GM10266 (cell line): ENCODE data around the gene DOCK1.
"Not testable (repeated sequence)": the region's sequence is repeated elsewhere in the genome, so short reads cannot be mapped to it uniquely, and the experiment has no call there.

Experiments used
- DNase-seq: peaks from one replicate; pipeline ENCODE4 v3.0.0; 2012; ENCODE audit errors: extremely low spot score
- TF ChIP-seq, protein P1 (sequence below): IDR thresholded peaks from 2 replicates; pipeline ENCODE4 v1.5.1; 2012; ENCODE audit warnings: mild to moderate bottlenecking, low read depth; ENCODE audit not compliant: control insufficient read depth, insufficient read depth; ENCODE audit errors: missing control alignments

DOCK1 gene

DNA sequence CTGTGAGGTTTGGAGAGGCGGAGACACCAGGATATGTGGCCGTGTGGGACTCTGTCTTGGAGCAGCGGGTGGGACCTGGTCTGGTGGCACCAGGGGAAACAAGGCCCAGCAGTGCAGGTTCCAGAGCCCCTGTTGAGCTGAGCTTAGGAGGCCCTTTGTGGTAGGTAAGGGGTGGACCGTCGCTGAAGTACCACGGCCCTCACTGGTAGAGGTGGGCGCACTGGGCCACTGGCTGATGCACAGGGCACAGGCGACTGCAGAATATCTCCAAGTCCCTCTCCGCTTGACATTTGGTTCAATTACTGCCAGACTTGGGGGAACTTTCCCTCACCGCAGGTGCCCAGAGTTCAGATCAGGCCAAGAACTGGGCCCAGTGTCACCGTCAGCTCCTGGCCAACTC is 27.3 kb downstream of the DOCK1 start:
- TF ChIP-seq, protein P1, sequence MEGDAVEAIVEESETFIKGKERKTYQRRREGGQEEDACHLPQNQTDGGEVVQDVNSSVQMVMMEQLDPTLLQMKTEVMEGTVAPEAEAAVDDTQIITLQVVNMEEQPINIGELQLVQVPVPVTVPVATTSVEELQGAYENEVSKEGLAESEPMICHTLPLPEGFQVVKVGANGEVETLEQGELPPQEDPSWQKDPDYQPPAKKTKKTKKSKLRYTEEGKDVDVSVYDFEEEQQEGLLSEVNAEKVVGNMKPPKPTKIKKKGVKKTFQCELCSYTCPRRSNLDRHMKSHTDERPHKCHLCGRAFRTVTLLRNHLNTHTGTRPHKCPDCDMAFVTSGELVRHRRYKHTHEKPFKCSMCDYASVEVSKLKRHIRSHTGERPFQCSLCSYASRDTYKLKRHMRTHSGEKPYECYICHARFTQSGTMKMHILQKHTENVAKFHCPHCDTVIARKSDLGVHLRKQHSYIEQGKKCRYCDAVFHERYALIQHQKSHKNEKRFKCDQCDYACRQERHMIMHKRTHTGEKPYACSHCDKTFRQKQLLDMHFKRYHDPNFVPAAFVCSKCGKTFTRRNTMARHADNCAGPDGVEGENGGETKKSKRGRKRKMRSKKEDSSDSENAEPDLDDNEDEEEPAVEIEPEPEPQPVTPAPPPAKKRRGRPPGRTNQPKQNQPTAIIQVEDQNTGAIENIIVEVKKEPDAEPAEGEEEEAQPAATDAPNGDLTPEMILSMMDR: no peak
- DNase-seq: no peak

DNA sequence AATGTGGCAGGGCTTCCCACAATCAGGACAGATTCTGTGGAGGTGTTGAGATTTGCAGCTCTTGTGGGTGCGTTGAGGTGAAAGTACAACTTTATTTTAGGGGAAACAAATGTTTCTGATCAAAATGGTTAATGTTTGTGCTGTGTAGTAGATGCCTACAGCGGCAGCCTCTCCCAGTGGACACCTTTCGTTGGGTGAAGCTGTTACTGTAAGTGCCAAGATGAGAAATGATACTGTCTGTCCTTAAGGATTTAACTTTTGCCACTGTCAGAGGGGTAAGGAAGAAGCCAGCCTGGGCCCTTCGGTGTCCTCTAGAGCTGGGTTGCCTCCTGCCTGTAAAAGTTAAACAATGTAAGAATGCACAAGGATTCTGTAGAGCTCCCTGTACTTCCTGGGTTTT is 27.9 kb downstream of the DOCK1 start:
- no peak for DNase-seq
- TF ChIP-seq, protein P1: no peak

DNA sequence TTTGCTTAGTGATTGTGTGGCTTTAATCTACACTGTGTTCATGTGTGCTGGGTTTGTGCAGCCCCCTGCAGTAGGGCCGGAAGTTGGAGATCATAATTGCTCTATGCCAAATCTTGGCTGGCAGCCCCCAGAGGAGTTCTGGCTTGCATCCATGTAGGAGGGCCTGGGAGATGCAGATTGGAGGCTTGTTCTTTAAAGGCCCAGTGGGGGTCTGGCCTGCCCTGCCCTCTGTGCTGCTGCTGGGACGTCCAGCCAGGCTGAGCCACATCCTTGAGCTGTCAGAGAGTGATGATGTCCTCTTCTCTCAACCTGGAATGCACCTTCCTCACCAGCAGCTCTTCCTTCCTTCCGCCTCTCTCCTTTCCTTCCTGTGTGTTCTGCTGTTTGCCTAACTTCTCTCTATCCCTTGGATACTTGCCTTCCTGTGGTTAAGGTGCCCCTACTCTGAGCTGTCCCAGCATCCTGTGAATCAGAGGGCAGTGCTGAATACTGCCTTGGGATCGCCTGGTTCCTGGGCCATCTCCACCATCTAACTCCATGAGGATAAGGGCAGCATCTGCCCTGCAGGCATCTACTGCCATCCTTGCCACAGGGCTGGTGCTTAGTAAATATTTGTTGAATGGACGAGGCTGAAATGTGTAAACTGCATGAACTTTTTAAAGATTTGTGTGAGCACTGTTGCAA is 30.2 kb downstream of the DOCK1 start:
- DNase-seq: no peak

DNA sequence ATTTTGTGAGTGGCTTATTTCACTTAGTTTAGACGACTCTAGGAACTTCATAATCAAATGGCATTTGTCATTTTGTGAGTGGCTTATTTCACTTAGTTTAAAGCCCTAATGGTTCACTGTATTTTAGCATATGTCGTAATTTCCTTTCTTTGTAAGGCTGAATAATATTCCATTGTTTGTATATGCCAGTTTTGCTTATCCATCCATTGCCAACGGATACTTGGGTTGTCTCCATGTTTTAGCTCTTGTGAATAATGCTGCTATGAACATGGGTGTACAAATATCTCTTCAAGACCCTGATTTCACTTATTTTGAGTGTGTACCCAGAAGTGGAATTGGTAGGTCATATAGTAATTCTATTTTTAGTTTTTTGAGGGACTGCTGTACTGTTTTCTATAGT is 31.8 kb downstream of the DOCK1 start:
- no peak for DNase-seq
- TF ChIP-seq, protein P1: no peak

More for the DNA sequence above, 30.2 kb downstream of the DOCK1 start:
- TF ChIP-seq, protein P1: no peak

DNA sequence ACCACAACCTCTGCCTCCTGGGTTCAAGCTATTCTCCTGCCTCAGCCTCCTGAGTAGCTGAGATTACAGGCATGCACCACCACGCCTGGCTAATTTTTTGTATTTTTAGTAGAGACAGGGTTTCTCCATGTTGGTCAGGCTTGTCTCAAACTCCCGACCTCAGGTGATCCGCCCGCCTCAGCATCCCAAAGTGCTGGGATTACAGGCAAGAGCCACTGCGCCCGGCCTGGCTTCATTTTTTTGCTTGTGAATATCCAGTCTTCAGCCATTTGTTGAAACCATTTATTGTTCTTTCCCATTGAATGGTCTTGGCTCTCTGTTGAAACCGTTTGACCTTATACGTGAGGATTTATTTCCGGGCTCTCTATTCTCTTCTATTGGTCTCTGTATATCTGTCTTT is 32.9 kb downstream of the DOCK1 start:
- not testable (repeated sequence) for DNase-seq

DNA sequence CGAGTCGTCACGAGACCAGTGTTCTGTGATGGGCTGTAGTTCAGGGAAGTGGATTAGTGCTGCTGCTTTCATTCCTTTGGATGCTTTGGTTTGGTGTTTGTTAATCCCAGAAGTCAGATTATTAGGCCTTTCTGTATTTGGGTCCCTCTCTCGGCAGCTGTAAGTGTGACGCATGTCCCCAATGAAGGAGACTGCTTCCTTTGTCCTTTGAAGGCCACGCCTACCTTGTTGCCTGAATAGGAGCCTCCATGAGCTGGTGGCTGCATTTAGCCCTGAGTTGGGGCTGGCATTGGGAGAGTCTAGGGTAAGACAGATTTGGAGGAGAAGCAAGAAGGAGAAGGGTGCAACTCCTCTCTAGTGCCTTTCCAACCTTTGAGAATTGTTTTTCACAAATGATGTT is 34.5 kb downstream of the DOCK1 start:
- DNase-seq: no peak

DNA sequence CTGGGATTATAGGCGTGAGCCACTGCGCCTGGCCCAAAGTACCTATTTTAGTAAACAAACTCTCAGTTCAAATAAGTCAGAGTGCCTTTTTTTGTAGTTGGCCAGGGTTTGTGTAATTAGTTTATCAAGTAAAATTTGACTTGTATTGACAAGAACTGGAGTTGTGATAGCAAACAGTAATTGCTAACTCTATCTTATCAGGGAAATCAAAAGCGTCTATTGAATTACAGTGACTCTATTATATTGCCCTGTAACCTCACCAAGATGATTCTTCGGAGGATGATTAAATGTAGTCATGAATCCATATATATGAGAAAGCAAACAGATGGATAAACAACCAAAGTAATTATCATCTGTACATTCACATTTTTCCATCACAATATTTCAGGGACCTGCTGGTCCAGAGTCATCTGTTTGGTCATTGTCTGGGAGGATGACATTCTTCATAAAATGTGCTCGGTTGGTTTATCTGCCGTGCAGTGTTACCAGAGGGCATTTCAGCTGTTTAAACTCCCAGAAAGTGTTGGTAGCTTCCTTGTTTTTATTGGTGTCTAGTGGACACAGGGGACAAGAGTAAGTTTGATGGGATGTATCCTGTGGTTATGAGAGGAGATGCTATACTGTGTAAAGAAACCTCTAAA is 35.6 kb downstream of the DOCK1 start:
- TF ChIP-seq, protein P1: no peak
- DNase-seq: no peak

More for the DNA sequence above, 34.5 kb downstream of the DOCK1 start:
- TF ChIP-seq, protein P1: no peak
